NCI-H748 (cell line): ENCODE measurements around the gene SYNGR2.
"Not testable (repeated sequence)": the region's sequence is repeated elsewhere in the genome, so short reads cannot be mapped to it uniquely, and the experiment has no call there.

Experiments
- DNase-seq: peaks from one replicate; lab custom pipeline; 2025; ENCODE audit not compliant: unreplicated experiment; lab: John Stamatoyannopoulos, UW

Gene SYNGR2

GRCh38 chr17:78170692-78171590 is 2.6 kb downstream of the SYNGR2 start:
- no peak for DNase-seq

GRCh38 chr17:78171591-78172248 is 3.3 kb downstream of the SYNGR2 start:
- not testable (repeated sequence) for DNase-seq

GRCh38 chr17:78172249-78173051 is 4.1 kb downstream of the SYNGR2 start:
- peak; percentile 31 for DNase-seq

GRCh38 chr17:78173097-78173715 is 4.8 kb downstream of the SYNGR2 start:
- no peak for DNase-seq

- no peak for DNase-seq
Measured at GRCh38 chr17:78174346-78174869, 6.0 kb downstream of the SYNGR2 start.

GRCh38 chr17:78174870-78175642 is 6.7 kb downstream of the SYNGR2 start:
- no peak for DNase-seq

- DNase-seq: no peak
Measured at GRCh38 chr17:78175643-78175981, 7.2 kb downstream of the SYNGR2 start.

- DNase-seq: peak; percentile 14
Measured at GRCh38 chr17:78176548-78177025, 8.2 kb downstream of the SYNGR2 start.

- DNase-seq: no peak
Measured at GRCh38 chr17:78179372-78179771, 11.0 kb downstream of the SYNGR2 start.

GRCh38 chr17:78180083-78180482 is 11.7 kb downstream of the SYNGR2 start:
- no peak for DNase-seq

GRCh38 chr17:78180508-78180907 is 12.1 kb downstream of the SYNGR2 start:
- DNase-seq: no peak

- no peak for DNase-seq
Measured at GRCh38 chr17:78182504-78182903, 14.1 kb downstream of the SYNGR2 start.

GRCh38 chr17:78183916-78184315 is 15.5 kb downstream of the SYNGR2 start:
- DNase-seq: no peak

- DNase-seq: no peak
Measured at GRCh38 chr17:78184351-78184750, 16.0 kb downstream of the SYNGR2 start.

GRCh38 chr17:78184868-78185267 is 16.5 kb downstream of the SYNGR2 start:
- DNase-seq: no peak

GRCh38 chr17:78185981-78186691 is 17.8 kb downstream of the SYNGR2 start:
- peak; percentile 30 for DNase-seq

- peak; percentile 92 for DNase-seq
Measured at GRCh38 chr17:78186692-78187595, 18.6 kb downstream of the SYNGR2 start, which contains the start of the genes AFMID and TK1. AFMID (plus strand) TSS chr17:78187362; CDS start chr17:78187371, 9 bp downstream. TK1 (minus strand) TSS chr17:78187052; CDS start chr17:78186994, 58 bp downstream.

GRCh38 chr17:78196716-78197115 is 28.3 kb downstream of the SYNGR2 start:
- DNase-seq: no peak
